Keratinocyte (primary cell): ENCODE measurements around the gene SRRM5. TPM values are rescaled to one million over a fixed set of nuclear protein-coding genes. Genes with fewer than 3 reads are reported as not detected.

Source experiments
- DNase-seq: peaks from one replicate; pipeline ENCODE4 v3.0.0-alpha.2; 2011; ENCODE audit warnings: low read depth, missing footprints, low spot score
- FAIRE-seq: peaks from 2 replicates; lab custom pipeline; 2011; peaks lifted over from hg19 to GRCh38; lab: Jason Lieb, UNC
- H2AFZ ChIP-seq: 2 replicates; pipeline ENCODE4 v1.6.0; 2012; ENCODE audit warnings: low read length, control low read depth, inconsistent platforms; ENCODE audit not compliant: control insufficient read depth
- H3K27ac ChIP-seq: 2 replicates; pipeline ENCODE4 v1.5.1; 2011; ENCODE audit warnings: low read length; ENCODE audit not compliant: control insufficient read depth, insufficient read depth
- H3K27me3 ChIP-seq: 3 replicates; pipeline ENCODE4 v1.6.0; 2011; ENCODE audit warnings: low read length; ENCODE audit not compliant: control insufficient read depth, insufficient read depth; ENCODE audit errors: extremely low read depth
- H3K36me3 ChIP-seq, 2 experiments: 2 replicates in 1 of 2; 3 replicates in 1 of 2; pipeline ENCODE4 v1.5.1; 2011; ENCODE audit warnings: low read length in 2 of 2, mild to moderate bottlenecking in 1 of 2; ENCODE audit not compliant: control insufficient read depth in 2 of 2, insufficient read depth in 2 of 2; ENCODE audit errors: extremely low read depth in 1 of 2
- H3K4me1 ChIP-seq: 3 replicates; pipeline ENCODE4 v1.5.1; 2011; ENCODE audit warnings: low read length; ENCODE audit not compliant: control insufficient read depth, insufficient read depth; ENCODE audit errors: extremely low read depth
- H3K4me2 ChIP-seq: 3 replicates; pipeline ENCODE4 v1.6.0; 2011; ENCODE audit warnings: low read depth, low read length; ENCODE audit not compliant: control insufficient read depth, insufficient read depth; ENCODE audit errors: extremely low read depth
- H3K4me3 ChIP-seq, 3 experiments: fragments of 200-600 bp in 1 of 3; sonication (generic) in 1 of 3; 2 replicates in 2 of 3; 3 replicates in 1 of 3; pipeline ENCODE4 v1.5.1; 2011 to 2016; ENCODE audit warnings: low read length in 3 of 3, mild to moderate bottlenecking in 3 of 3, control low read depth in 2 of 3, inconsistent platforms in 1 of 3, low read depth in 1 of 3, mixed read lengths in 1 of 3, mixed run types in 1 of 3, moderate library complexity in 1 of 3; ENCODE audit not compliant: control insufficient read depth in 2 of 3, insufficient read depth in 2 of 3; ENCODE audit errors: extremely low read depth in 1 of 3
- H3K79me2 ChIP-seq: 2 replicates; pipeline ENCODE4 v1.6.0; 2012; ENCODE audit warnings: low read length; ENCODE audit not compliant: control insufficient read depth, insufficient read depth
- H3K9ac ChIP-seq: 3 replicates; pipeline ENCODE4 v1.6.0; 2011; ENCODE audit warnings: low read length; ENCODE audit not compliant: control insufficient read depth, insufficient read depth; ENCODE audit errors: extremely low read depth
- H3K9me1 ChIP-seq: 3 replicates; pipeline ENCODE4 v1.6.0; 2011; ENCODE audit warnings: low read length; ENCODE audit not compliant: control insufficient read depth, insufficient read depth; ENCODE audit errors: extremely low read depth
- H3K9me3 ChIP-seq: 2 replicates; pipeline ENCODE4 v1.5.1; 2012; ENCODE audit warnings: low read depth, low read length; ENCODE audit not compliant: control insufficient read depth
- H4K20me1 ChIP-seq: 3 replicates; pipeline ENCODE4 v1.6.0; 2011; ENCODE audit warnings: low read length; ENCODE audit not compliant: control insufficient read depth, insufficient read depth; ENCODE audit errors: extremely low read depth
- EZH2 ChIP-seq: IDR thresholded peaks from one replicate; pipeline ENCODE4 v1.6.1; 2012; ENCODE audit warnings: inconsistent platforms, mild to moderate bottlenecking, low read length, moderate library complexity
- dilution Hi-C: fragments of 300-500 bp; cut with MboI; formaldehyde crosslinking; loops from one replicate; pipeline ENCODE4 v1.7.0; 2020; ENCODE audit warnings: low sequenced_read_pairs; ENCODE audit not compliant: extremely low pct_ligation_motif_present
- polyA plus RNA-seq, 5 experiments: library from polyadenylated mRNA; depleted of rRNA in 3 of 5; stranded (reverse) in 3 of 5; stranded (forward) in 1 of 5; unstranded in 1 of 5; fragments of >200 nt; gene quantifications; 1 replicate in 1 of 5; 2 replicates in 3 of 5; 3 replicates in 1 of 5; pipeline versions ENCODE4 v1.2.1 to v1.2.3, GENCODE V29; 2011 to 2012; ENCODE audit warnings: missing spikeins in 2 of 5, low read depth in 1 of 5, low replicate concordance in 1 of 5
- TF ChIP-seq, protein P1 (sequence below), 3 experiments: IDR thresholded peaks in 1 of 3; conservative IDR thresholded peaks in 1 of 3; optimal IDR thresholded peaks in 1 of 3; 2 replicates in 2 of 3; 3 replicates in 1 of 3; pipeline versions ENCODE3 to v1.5.1; 2011; ENCODE audit warnings: low read length in 3 of 3, mild to moderate bottlenecking in 3 of 3, moderate library complexity in 2 of 3, control low read depth in 1 of 3, inconsistent platforms in 1 of 3; ENCODE audit not compliant: insufficient read depth in 2 of 3; ENCODE audit errors: extremely low read depth in 1 of 3

The SRRM5 gene
- polyA plus RNA-seq, 1 donor (not counting 4 experiments of a cell fraction or from before 2014, with no cell fraction given) = 0.03 TPM

DNA sequence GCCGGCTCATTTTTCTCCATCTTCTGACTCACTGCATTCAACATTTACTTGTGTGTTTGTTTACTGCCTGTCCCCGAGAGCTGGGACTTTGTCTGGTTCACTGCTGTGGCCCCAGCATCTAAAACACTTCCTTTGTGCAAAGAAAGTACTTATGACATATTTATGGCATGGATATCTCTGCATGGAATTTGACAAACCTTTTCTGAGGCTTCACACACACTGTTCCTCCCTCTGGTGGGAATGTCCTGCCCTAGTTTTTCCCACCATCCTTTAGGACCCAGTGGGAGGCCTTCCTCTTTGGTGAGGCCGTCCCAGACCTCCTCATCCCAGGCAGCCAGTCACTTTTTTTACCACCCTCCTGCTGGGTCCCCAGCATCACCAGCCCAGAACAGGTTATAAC, 1.4 kb upstream of the SRRM5 start:
- TF ChIP-seq EZH2 = no peak
- TF ChIP-seq, protein P1, sequence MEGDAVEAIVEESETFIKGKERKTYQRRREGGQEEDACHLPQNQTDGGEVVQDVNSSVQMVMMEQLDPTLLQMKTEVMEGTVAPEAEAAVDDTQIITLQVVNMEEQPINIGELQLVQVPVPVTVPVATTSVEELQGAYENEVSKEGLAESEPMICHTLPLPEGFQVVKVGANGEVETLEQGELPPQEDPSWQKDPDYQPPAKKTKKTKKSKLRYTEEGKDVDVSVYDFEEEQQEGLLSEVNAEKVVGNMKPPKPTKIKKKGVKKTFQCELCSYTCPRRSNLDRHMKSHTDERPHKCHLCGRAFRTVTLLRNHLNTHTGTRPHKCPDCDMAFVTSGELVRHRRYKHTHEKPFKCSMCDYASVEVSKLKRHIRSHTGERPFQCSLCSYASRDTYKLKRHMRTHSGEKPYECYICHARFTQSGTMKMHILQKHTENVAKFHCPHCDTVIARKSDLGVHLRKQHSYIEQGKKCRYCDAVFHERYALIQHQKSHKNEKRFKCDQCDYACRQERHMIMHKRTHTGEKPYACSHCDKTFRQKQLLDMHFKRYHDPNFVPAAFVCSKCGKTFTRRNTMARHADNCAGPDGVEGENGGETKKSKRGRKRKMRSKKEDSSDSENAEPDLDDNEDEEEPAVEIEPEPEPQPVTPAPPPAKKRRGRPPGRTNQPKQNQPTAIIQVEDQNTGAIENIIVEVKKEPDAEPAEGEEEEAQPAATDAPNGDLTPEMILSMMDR (optimal IDR thresholded peaks at IDR 0.05 in 1 of 3, IDR thresholded peaks at IDR 0.05 in 1 of 3, conservative IDR thresholded peaks at IDR 0.05 in 1 of 3; ENCODE audit: extremely low read depth in 1 of 3, insufficient read depth in 2 of 3, low read length in 3 of 3) = no peak
- dilution Hi-C loops = no loop called here
- no peaks in the 10 kb centered on the region for H3K9me3 ChIP-seq
- no peak overlapping the region for H3K9ac ChIP-seq
- peaks cover 19% of the 10 kb centered on the region for H3K4me1 ChIP-seq
- H3K79me2 ChIP-seq = peaks cover 1% of the 10 kb centered on the region
- H4K20me1 ChIP-seq = no peaks in the 10 kb centered on the region
- no peak for FAIRE-seq
- no peak for DNase-seq
- peaks cover 3 to 12% of the 10 kb centered on the region in 2 experiments for H3K36me3 ChIP-seq
- H2AFZ ChIP-seq = no peak overlapping the region
- H3K4me2 ChIP-seq = no peak overlapping the region
- H3K27ac ChIP-seq = no peak overlapping the region
- H3K27me3 ChIP-seq = no peaks in the 10 kb centered on the region
- no peaks in the 10 kb centered on the region for H3K9me1 ChIP-seq
- H3K4me3 ChIP-seq = no peak overlapping the region

DNA sequence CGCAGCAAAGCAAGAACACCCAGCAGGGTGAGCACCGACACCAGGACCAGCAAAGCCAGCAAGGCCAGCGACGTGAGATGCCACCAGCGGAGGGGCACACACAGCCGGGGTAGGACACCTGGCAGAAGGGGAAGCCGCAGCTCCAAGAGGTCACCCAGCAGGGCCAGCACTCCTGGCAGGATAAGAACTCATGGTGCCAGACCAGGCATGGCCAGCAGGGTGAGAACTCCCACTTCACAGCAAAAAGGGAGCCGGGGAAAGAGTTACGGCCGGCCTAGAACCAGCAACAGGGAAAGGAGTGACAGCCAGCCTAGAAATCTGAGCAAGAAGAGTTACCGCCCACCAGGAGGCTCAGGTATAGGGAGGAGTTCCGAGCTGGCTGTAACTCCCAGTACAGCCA, 486 bp downstream of the SRRM5 start:
- TF ChIP-seq EZH2 = no peak
- TF ChIP-seq, protein P1 (optimal IDR thresholded peaks at IDR 0.05 in 1 of 3, IDR thresholded peaks at IDR 0.05 in 1 of 3, conservative IDR thresholded peaks at IDR 0.05 in 1 of 3; ENCODE audit: extremely low read depth in 1 of 3, insufficient read depth in 2 of 3, low read length in 3 of 3) = no peak
- Histone ChIP-seq H3K27me3 (no peaks in the 10 kb centered on the region), H2AFZ (no peak overlapping the region), H3K4me2 (no peak overlapping the region), H4K20me1 (no peaks in the 10 kb centered on the region), H3K36me3 (peaks cover 3 to 12% of the 10 kb centered on the region in 2 experiments), H3K9me1 (no peaks in the 10 kb centered on the region), H3K4me3 (no peak overlapping the region), H3K27ac (no peak overlapping the region), H3K4me1 (peaks cover under 1% of the 10 kb centered on the region), H3K79me2 (peaks cover 9% of the 10 kb centered on the region), H3K9ac (no peak overlapping the region), H3K9me3 (no peaks in the 10 kb centered on the region)
- dilution Hi-C loops = no loop called here
- DNase-seq (no peak), FAIRE-seq (no peak)
